ENCODE data around the gene CYB5R3.
A peak's percentile ranks its signal among the peaks of the same experiment; 100 is the strongest.
"Not testable (repeated sequence)": the region's sequence is repeated elsewhere in the genome, so short reads cannot be mapped to it uniquely, and the experiment has no call there.

CYB5R3 gene

GRCh38 chr22:42601879-42602465, 47.2 kb downstream of the CYB5R3 start:
- no peak for DNase-seq (ENCODE audit: low spot score)

DNA sequence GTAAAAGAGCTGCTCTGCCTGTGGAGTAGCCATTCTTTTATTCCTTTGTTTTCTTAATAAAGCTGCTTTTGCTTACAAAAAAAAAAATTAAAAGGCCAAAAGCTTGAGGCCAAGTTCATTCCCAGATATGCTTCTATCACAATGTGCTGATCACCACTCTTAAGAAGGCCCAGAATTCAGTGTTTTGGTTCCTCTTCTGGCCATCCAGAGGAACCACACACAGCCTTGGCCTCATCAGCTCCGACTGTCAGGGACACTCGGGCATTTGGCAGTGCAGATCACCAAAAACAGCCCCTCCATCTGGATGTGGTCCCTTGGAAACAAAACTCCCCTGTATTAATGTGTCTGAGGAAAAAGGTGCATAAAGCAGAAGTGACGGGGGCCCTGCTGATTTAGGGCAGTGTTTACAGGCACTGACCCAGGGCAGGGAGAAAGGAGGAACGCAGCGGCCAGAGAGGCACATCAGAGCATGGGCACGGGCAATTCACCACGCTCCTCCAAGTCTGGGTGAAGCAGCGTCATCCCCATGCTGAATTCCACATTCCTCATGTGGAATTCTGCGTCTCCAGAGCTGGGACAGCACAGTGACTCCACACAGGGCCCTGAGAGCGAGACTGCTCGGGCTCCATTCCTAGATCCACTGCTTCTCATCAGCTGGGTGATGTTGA, 52.2 kb downstream of the CYB5R3 start:
- DNase-seq (ENCODE audit: low spot score): no peak

DNA sequence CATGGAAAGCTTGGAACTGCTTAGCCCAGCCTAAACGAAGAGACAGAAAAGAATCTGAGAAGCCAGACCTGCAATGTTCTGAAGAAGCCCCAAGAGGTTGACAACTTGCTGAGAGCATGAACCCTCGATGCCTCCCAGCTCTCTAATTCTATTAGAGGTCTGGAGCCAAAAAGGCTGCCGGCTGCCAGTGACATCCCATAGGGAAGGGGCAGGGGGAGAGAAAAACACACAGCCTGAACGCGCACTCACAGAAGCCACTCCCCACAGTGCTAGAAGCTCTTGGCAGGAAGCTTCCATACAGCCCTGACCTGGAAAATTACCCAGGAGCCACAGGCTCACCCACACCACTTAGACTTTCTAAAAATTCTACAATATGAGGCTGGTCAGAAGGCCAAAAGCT, 52.9 kb downstream of the CYB5R3 start:
- DNase-seq (ENCODE audit: low spot score): no peak

DNA sequence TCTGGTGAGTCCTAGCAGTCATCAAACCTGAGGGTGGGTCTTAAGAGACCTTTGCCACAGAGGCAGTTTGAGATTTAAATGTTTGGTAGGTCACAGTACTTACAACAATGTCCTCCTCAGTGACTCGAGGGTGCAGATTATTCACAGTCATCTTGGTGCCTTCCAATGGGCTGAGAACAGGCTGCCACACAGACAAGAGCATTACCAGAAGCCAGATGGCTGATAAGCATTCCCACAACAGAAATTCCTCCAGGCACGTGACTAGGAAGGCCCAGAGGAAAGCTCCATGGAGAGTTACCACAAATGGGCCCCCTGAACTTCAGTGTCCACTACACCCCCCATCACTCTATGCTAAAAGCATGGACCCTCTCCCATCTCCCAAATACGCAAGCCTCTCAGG, 53.8 kb downstream of the CYB5R3 start:
- no peak for DNase-seq (ENCODE audit: low spot score)

DNA sequence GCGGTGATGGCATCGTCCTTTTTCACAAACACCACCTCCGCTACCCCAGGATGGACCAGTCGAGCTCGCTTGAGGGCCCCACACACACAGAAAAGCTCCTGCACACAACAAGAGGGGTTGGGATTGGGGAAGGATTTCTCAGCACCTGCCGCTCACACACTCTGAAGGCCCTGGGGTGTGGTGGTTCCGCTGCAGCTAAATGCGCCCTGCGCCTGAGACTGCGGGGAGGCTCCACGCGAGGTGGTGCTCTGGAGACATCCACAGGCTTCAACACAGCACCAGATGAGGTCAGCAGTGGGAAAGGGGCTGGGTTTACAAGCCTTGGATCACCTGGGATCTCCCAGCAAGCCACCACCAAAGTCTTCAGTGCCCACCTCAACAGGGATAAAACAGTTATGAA, 57.2 kb downstream of the CYB5R3 start:
- no peak for DNase-seq (ENCODE audit: low spot score)

DNA sequence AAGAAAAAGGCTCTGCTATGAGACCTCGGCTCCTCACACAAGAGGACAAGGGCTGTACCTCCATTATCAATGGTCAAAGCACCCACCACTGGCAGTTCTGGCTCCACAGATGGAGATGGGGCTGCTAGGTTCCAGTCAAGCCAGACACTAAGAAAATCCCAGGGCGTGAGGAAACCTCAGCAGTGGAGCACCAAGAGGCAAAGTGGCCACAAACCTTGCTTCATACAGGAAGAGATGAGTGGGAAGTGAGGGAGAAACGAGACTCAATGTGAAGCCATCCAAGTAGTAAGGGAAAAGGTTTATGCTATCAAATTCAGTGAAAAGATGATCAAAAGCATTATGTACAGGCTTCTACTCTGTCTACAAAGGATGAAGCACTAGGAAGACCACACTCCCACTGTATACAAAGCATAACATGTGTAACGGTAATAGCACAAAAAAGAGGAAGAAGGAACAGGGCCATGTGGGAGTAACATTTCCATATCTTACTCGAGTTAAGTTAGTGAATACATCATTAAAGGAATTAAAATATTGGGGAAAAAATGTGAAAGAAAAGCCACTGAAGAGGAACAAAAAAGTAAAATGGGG, 61.5 kb downstream of the CYB5R3 start:
- DNase-seq (ENCODE audit: low spot score): no peak

GRCh38 chr22:42586381-42586780, 62.8 kb downstream of the CYB5R3 start:
- DNase-seq (ENCODE audit: low spot score): no peak

DNA sequence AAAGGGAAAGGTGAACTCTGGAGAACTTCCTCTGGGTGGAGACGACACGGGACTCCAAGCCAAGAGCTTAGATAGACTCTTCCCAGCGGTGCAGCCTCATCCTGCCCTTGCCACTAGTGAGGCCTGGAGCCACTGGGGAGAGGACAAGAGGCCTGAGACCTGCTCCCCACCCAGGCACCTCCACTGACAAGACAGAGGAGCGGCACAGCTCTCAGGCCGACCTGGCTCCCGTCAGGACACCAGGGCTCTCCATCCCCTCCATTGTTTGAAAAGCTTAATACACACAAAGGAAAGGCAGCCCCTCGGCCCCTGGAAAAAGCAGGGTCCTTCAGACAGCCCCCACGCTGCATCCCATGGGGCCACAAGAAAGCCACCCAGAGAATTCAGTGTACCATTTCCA, 64.1 kb downstream of the CYB5R3 start:
- no peak for DNase-seq (ENCODE audit: low spot score)

DNA sequence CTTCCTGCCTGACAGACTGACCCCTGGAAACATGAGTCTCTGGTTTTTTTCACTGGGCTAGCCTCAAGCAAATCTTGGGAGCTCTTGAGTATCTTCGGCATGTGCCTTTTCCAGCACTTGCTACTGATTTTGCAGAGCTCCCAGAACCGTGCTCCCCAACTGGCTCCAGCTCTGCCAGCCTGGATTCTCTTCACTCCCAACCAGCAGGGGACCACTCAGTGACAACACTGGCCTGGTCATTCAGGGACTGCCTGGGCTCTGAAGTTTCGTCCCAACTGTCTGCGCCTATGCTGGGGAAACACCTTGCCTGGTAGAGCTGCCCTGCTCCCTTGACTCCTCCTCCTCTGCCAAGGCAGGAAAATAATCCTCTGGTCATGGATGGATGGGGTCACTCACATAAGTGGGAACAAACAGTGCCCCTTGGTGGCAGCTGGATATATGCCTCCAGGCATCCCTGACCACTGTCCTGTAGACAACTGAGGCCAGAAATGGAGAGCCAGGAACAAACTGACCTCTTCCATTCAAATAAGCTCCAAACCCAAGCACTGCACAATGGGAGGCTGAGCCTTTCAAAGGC, 64.7 kb downstream of the CYB5R3 start:
- no peak for DNase-seq (ENCODE audit: low spot score)

- no peak for DNase-seq (ENCODE audit: low spot score)
Measured at GRCh38 chr22:42582987-42583386, 66.2 kb downstream of the CYB5R3 start.

GRCh38 chr22:42581762-42582716, 67.2 kb downstream of the CYB5R3 start:
- DNase-seq (ENCODE audit: low spot score): peak; percentile 84

DNA sequence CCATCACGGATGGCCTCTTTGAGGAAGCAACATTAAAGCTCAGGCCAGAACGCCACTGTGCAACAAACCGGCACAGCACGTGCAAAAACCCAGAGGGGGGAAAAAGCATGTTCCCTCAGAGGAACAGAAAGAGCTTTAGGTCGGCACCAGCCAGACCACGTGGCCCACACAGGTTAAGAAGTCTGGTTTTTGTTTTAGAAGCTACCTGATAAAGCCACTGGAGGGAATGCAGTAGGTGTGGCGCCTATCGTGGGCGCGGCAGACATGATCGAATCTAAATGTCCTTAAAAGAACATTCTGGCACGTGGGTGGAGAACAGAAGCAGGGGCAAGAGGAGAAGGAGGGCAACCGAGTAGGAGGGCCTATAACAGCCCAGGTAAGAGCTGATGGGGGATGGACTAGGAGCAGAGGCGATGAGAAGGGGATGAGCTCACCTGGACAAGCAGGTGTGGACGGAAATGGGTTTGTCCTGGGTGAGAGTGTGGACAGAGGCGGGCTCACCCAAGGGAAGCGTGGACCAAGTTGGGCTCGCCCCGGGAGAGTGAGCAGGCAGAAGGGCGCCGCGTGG, 67.9 kb downstream of the CYB5R3 start:
- not testable (repeated sequence) for DNase-seq (ENCODE audit: low spot score)

- not testable (repeated sequence) for DNase-seq (ENCODE audit: low spot score)
Measured at GRCh38 chr22:42580040-42580439, 69.2 kb downstream of the CYB5R3 start.

DNA sequence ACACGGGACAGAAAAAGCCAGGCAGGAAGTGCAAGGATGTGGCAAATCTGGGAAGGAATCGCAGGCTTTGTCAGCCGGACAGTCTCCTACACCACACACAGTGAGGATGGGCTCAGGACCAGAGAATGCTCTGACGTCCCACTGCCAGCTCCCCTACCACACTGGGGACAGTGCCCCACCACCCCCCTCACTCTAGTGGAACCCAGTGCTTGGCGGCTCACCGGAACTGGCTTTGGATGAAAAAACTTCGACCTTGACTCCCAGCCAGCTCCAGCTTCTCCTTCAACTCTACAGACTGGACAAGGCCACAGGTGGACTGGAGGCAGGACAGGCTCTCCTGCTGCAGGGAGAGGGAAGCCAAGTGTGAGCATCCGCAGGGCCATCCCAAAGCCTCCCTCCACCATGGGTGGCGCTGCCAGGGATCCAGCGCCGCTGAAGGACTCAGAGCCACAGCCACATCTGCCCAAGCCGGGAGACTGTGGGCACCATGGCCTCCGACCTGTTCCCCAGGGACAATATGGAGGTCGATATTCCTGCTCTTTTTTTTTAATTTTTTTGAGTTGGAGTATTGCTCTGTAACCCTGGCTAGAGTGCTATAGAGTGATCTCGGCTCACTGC, 71.5 kb downstream of the CYB5R3 start:
- no peak for DNase-seq (ENCODE audit: low spot score)

DNA sequence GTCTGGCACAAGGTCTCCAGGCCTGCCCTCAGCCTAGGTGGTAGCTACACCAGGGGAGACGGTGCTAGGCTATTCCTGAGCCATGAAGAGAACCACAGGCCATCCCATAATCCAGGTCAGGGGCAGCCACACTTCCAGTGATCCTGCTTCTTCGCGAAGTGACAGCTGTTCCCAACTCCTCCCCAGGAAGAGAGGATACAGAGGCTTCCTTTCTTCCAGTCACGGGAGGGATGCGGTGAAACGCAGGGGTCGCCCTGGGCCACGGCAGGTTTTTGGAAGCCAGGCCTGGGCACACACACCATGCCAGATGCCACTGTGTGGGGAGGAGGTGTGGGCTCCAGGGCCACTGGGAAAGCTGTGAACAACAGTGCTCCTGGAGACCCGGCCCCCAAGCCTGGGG, 72.1 kb downstream of the CYB5R3 start:
- DNase-seq (ENCODE audit: low spot score): not testable (repeated sequence)

DNA sequence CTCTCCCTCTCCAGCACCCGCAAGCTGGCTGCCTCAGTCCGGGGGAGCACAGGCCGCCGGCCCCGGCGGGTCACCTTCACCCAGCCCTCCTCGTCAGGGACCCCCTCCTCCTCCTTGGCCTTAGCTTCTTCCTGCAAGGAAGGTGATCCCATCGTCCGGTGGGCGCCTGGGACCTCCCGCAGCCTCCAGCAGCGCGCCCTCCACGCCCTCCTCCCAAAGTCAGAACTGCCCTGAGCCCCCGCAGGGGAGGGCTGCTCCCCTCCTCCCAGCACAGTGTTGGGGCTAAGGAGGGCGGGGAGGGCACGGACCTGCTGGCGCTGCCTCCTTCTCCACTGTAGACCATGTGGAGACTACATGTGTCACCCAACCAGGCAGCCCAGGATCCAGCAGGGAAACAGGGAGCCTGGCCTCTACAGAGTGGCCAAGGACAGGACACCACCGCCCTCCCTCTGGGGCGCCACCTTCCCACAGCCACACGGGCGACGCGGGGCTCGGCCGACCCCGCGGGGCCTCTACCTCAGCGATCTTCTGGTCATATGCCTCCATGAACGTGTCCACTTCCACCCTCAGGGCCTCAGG, 73.1 kb downstream of the CYB5R3 start:
- DNase-seq (ENCODE audit: low spot score): not testable (repeated sequence)

DNA sequence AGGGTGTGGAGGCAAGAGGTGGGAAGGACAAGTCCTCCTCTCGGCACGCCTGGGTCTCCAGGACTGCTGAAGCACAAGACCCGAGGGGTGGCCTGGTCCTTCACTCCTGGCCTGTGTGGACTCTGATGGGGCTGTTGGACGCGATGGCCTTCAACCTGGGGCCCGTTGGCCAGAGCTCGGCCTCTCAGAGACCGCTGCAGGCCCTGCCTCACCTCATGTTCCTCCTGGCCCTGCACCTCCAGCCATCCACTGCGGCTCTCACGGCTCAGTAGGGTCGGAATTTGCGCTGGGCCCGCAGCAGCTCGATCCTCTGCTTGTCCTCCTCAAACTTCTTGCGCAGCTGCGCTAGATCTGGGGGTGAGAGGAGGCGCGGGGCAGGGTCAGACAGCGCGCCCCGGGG, 74.7 kb downstream of the CYB5R3 start:
- not testable (repeated sequence) for DNase-seq (ENCODE audit: low spot score)

- DNase-seq (ENCODE audit: low spot score): not testable (repeated sequence)
Measured at GRCh38 chr22:42574046-42574445, 75.1 kb downstream of the CYB5R3 start.

DNA sequence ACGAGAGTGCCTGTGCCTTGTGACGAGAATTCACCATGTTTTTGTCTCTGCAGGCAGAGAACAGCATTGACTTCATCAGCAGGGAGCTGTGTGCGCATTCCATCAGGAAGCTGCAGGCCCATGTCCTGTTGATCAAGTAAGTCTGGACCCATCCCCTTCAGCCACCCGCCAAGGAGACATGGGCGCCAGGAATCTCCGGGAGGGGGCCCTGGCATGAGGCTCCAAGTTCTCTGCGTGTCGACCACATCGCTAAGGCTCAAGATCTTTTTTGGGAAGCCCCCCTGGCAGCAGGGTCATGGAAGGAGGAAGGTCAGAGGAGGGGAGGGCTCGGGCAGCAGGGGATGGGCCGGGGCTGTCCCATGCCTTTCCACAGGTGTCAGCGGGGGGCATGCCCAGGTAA, 78.1 kb downstream of the CYB5R3 start:
- DNase-seq (ENCODE audit: low spot score): not testable (repeated sequence)

DNA sequence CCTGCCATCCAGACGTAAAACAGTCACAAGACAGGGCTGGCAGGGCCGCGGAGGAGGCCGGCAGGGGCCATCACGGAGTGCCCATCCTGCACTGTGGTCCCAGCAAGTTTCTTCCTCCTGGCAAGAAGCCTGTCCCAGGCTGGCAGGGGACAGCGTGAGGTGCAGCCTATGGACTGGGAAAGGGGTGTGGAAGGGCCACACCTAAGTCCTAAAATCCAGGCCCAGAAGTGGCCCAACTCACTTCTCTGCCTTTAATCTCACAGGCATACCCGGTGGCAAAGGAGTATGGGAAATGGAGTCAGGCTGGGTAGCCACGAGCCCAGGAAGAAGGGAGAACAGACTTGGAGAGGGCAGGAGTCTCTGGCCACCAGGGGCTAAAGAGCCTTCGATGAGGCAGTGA, 78.6 kb downstream of the CYB5R3 start:
- DNase-seq (ENCODE audit: low spot score): not testable (repeated sequence)

DNA sequence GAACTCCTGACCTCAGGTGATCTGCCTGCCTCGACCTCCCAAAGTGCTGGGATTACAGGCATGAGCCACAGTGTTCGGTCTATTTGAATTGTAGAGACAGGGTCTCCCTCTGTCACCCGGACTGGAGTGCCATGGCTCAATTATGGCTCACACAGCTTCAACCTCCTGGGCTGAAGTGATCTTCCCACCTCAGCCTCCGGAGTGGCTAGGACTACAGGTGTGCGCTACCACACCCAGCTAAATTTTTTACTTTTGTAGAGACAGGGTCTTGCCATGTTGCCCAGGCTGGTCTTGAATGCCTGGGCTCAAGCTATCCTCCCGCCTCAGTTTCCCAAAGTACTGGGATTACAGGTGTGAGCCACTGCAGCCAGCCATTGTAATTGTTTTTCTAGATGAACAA, 81.2 kb downstream of the CYB5R3 start:
- not testable (repeated sequence) for DNase-seq (ENCODE audit: low spot score)

Data from germinal center (tissue), 1 donor.